NOMO-1 (cell line): ENCODE measurements around the gene NOD1.
"Not testable (repeated sequence)": the region's sequence is repeated elsewhere in the genome, so short reads cannot be mapped to it uniquely, and the experiment has no call there.

Experiments
- DNase-seq, 2 experiments: peaks; one replicate each; lab custom pipeline; 2025; ENCODE audit not compliant: unreplicated experiment in 2 of 2; lab: John Stamatoyannopoulos, UW

The NOD1 gene

GRCh38 chr7:30505174-30505697 is 26.7 kb upstream of the NOD1 start:
- DNase-seq: peak in 1 of 2 experiments; percentile 30

- peak; percentile 95 to 98 for DNase-seq
These were observed 26.0 kb upstream of the NOD1 start, which contains the start of gene GGCT for GRCh38 chr7:30504301-30505173. Gene GGCT, minus strand, starts transcription at chr7:30504829. Its CDS starts 120 bp downstream, at chr7:30504709.

- DNase-seq: peak in 1 of 2 experiments; percentile 18
These were observed 25.0 kb upstream of the NOD1 start for GRCh38 chr7:30503274-30504212.

GRCh38 chr7:30502470-30503251 is 24.1 kb upstream of the NOD1 start:
- DNase-seq: peak; percentile 13 to 49

GRCh38 chr7:30501264-30501663 is 22.7 kb upstream of the NOD1 start:
- DNase-seq: no peak

- peak in 1 of 2 experiments; percentile 0 for DNase-seq
These were observed 14.6 kb upstream of the NOD1 start for GRCh38 chr7:30493228-30493627.

GRCh38 chr7:30491417-30491816 is 12.8 kb upstream of the NOD1 start:
- DNase-seq: no peak

- no peak for DNase-seq
These were observed 8.8 kb upstream of the NOD1 start for GRCh38 chr7:30487371-30487770.

- no peak for DNase-seq
These were observed 7.1 kb upstream of the NOD1 start for GRCh38 chr7:30485667-30486066.

GRCh38 chr7:30481416-30481815 is 2.8 kb upstream of the NOD1 start:
- not testable (repeated sequence) for DNase-seq

GRCh38 chr7:30479202-30480120 is 877 bp upstream of the NOD1 start:
- DNase-seq: peak in 1 of 2 experiments; percentile 49

GRCh38 chr7:30476459-30477145 is 2.0 kb downstream of the NOD1 start:
- DNase-seq: no peak

- no peak for DNase-seq
These were observed 3.0 kb downstream of the NOD1 start for GRCh38 chr7:30475580-30475979.

GRCh38 chr7:30474893-30475292 is 3.7 kb downstream of the NOD1 start:
- DNase-seq: no peak

- DNase-seq: no peak
These were observed 4.1 kb downstream of the NOD1 start for GRCh38 chr7:30474485-30474884.

- no peak for DNase-seq
These were observed 4.7 kb downstream of the NOD1 start for GRCh38 chr7:30473903-30474302.

GRCh38 chr7:30472784-30473775 is 5.5 kb downstream of the NOD1 start:
- no peak for DNase-seq
